Colonic mucosa (tissue), 4 donors: ENCODE measurements around the gene ZCCHC24. TPM values are rescaled to one million over a fixed set of nuclear protein-coding genes. Genes with fewer than 3 reads are reported as not detected.

Experiments used
- DNase-seq: peaks from one replicate; pipeline ENCODE4 v3.0.0-alpha.2; 2020
- H3K27ac ChIP-seq: fragments of 200-600 bp; one replicate; pipeline ENCODE4 v1.8.0; 2021
- H3K27me3 ChIP-seq: fragments of 200-600 bp; one replicate; pipeline ENCODE4 v1.8.0; 2021
- H3K36me3 ChIP-seq: fragments of 200-600 bp; one replicate; pipeline ENCODE4 v1.8.0; 2021
- H3K4me1 ChIP-seq: fragments of 200-600 bp; one replicate; pipeline ENCODE4 v1.8.0; 2021; ENCODE audit warnings: mild to moderate bottlenecking
- H3K4me3 ChIP-seq: fragments of 200-600 bp; one replicate; pipeline ENCODE4 v1.8.0; 2021
- H3K9ac ChIP-seq, 2 donors: one replicate each; pipeline ENCODE4 v1.7.0; 2013; ENCODE audit warnings: control low read depth in 2 of 2, low read depth in 2 of 2, low read length in 2 of 2
- H3K9me3 ChIP-seq: fragments of 200-600 bp; one replicate; pipeline ENCODE4 v1.8.0; 2021
- intact Hi-C: fragments of 100-400 bp; cut with DNase I; formaldehyde crosslinking; loops from one replicate; pipeline ENCODE4 v1.14.1; 2022
- total RNA-seq, 2 donors: library from RNA; stranded (reverse); fragmentation: NEBNext Ultra II Directional in 1 of 2; extraction: Animal tissue kit (Norgen Biotek cat#: 25700) in 1 of 2; gene quantifications; one replicate each; pipeline ENCODE4 v1.2.1, GENCODE V29; 2021
- TF ChIP-seq, protein P1 (sequence below): fragments of 200-600 bp; IDR thresholded peaks from one replicate; pipeline ENCODE4 v1.8.0; 2022; ENCODE audit warnings: antibody characterized with exemption, mild to moderate bottlenecking
- donor health status: healthy.
- donor health status: DM: no; HTN: no; CAD: no.
- donor health status: DM: no; HTN: no; CAD: no.

Gene ZCCHC24
- total RNA-seq, 2 donors from 2014 or later = 4.6 to 19.1 TPM

DNA sequence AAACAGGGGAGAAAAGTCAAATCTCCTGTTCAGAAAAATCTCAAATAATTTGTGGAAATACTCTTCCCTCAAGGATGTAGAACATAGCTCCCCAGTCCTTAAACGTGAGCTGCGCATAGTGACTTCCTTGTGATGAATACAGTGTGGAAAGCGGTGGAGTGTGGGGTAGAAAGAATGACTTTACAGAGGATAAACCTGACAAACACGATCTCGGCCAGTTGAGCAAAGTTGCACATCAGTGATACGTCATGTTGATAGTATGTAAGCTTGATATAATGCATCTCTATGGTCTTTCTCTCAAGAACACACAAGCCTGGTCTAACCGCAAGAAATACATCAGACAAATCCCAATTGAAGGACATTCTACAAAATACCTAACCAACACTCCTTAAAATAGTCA lies 32.0 kb upstream of the ZCCHC24 start:
- Histone ChIP-seq H3K27me3 (no peaks in the 10 kb centered on the region), H3K4me3 (no peak overlapping the region), H3K9me3 (no peaks in the 10 kb centered on the region), H3K27ac (no peak overlapping the region), H3K4me1 (no peaks in the 10 kb centered on the region), H3K9ac (no peak overlapping the region), H3K36me3 (no peaks in the 10 kb centered on the region)
- TF ChIP-seq, protein P1, sequence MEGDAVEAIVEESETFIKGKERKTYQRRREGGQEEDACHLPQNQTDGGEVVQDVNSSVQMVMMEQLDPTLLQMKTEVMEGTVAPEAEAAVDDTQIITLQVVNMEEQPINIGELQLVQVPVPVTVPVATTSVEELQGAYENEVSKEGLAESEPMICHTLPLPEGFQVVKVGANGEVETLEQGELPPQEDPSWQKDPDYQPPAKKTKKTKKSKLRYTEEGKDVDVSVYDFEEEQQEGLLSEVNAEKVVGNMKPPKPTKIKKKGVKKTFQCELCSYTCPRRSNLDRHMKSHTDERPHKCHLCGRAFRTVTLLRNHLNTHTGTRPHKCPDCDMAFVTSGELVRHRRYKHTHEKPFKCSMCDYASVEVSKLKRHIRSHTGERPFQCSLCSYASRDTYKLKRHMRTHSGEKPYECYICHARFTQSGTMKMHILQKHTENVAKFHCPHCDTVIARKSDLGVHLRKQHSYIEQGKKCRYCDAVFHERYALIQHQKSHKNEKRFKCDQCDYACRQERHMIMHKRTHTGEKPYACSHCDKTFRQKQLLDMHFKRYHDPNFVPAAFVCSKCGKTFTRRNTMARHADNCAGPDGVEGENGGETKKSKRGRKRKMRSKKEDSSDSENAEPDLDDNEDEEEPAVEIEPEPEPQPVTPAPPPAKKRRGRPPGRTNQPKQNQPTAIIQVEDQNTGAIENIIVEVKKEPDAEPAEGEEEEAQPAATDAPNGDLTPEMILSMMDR = no peak
- DNase-seq = no peak
- intact Hi-C loops = no loop called here

- Histone ChIP-seq H3K9me3 (no peaks in the 10 kb centered on the region), H3K27ac (no peak overlapping the region), H3K9ac (no peak overlapping the region), H3K4me3 (no peak overlapping the region), H3K4me1 (no peaks in the 10 kb centered on the region), H3K36me3 (no peaks in the 10 kb centered on the region), H3K27me3 (no peaks in the 10 kb centered on the region)
- no peak for DNase-seq
- intact Hi-C loops = no loop called here
- TF ChIP-seq, protein P1 = no peak
These were observed 31.2 kb upstream of the ZCCHC24 start for GRCh38 chr10:79476645-79477044.

DNA sequence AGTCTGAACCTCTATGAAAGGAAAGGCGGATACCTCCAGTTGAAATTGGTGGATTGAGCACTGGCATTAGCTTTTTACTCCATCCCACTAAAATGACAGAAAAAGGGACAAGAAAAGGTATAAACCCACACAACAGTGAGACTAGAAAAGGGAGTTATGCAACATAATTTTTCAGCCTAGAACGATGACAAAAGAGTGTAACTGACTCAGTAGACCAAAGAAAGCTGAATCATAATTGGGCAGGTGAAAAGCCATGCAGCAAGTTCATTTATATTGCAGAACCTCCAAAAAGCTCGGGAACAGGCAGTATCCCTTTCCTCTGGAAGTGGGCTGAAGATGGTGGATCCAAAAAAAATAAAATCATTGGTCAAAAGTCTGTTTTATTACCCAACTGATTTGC lies 30.5 kb upstream of the ZCCHC24 start:
- H3K27me3 ChIP-seq = no peaks in the 10 kb centered on the region
- H3K36me3 ChIP-seq = no peaks in the 10 kb centered on the region
- no peaks in the 10 kb centered on the region for H3K9me3 ChIP-seq
- H3K9ac ChIP-seq = no peak overlapping the region
- TF ChIP-seq, protein P1 = no peak
- H3K27ac ChIP-seq = no peak overlapping the region
- DNase-seq = no peak
- no peak overlapping the region for H3K4me3 ChIP-seq
- no peaks in the 10 kb centered on the region for H3K4me1 ChIP-seq
- intact Hi-C loops = no loop called here

- H3K36me3 ChIP-seq = no peaks in the 10 kb centered on the region
- TF ChIP-seq, protein P1 = no peak
These were observed 29.8 kb upstream of the ZCCHC24 start for GRCh38 chr10:79475119-79475653.

GRCh38 chr10:79473496-79474095 lies 28.2 kb upstream of the ZCCHC24 start:
- Histone ChIP-seq H3K4me1 (no peaks in the 10 kb centered on the region), H3K4me3 (no peak overlapping the region), H3K27me3 (no peaks in the 10 kb centered on the region), H3K27ac (no peak overlapping the region), H3K9ac (no peak overlapping the region), H3K36me3 (no peaks in the 10 kb centered on the region), H3K9me3 (no peaks in the 10 kb centered on the region)
- intact Hi-C loops = no loop called here
- DNase-seq = no peak
- TF ChIP-seq, protein P1 = no peak

More at GRCh38 chr10:79475119-79475653, 29.8 kb upstream of the ZCCHC24 start:
- Histone ChIP-seq H3K9me3 (no peaks in the 10 kb centered on the region), H3K4me3 (no peak overlapping the region), H3K9ac (no peak overlapping the region), H3K27ac (no peak overlapping the region), H3K4me1 (no peaks in the 10 kb centered on the region), H3K27me3 (no peaks in the 10 kb centered on the region)
- intact Hi-C loops = no loop called here
- no peak for DNase-seq
